Measurements from ENCODE around the gene SCN3A. TPM values are rescaled to one million over a fixed set of nuclear protein-coding genes. Genes with fewer than 3 reads are reported as not detected.

Gene SCN3A
- polyA plus RNA-seq, 1 donor from 2014 or later, result 161 TPM

DNA sequence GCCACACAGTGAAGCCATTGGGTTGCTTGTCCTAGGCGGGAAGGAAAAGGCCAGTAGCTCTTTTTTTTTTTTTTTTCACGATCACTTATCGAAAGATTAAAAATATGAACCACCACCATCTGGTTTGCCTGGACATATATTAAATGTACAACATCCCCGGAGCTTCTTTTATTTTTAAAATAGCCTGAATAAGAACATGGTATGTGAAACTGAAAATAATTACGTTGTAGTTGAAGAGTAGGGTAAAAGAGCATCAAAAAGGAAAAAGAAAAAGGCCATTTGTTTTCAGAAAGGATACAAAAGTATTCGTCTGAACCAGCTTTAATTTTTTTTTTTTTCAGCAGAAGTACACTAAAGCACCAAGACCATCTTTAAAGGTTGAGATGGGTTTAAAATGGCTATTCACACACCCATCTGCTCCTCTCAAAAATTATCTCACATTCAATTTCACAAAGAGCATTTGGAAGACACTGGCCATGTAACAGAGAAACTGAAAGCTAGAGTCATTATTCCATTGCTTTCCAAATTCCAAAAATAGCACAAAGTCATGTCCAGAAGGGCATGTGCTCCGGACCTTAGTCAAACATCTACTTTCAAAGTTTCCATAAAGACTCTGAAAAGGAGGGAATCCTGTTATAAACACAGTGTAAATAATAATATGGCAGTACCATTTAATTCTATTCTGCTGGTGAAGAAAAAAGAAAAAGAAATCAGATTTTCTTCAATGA, 82.9 kb downstream of the SCN3A start:
- TF ChIP-seq MXI1 (conservative IDR thresholded peaks at IDR 0.05; ENCODE audit: poor library complexity, severe bottlenecking) (no peak), SMC3 (conservative IDR thresholded peaks at IDR 0.05; ENCODE audit: poor library complexity) (no peak), POLR2AphosphoS5 (IDR thresholded peaks at IDR 0.05) (no peak), TAF1 (IDR thresholded peaks at IDR 0.05; ENCODE audit: low read depth) (no peak), EZH2 (IDR thresholded peaks at IDR 0.05; ENCODE audit: borderline replicate concordance, insufficient read depth, low read length, poor library complexity, severe bottlenecking) (no peak), RAD21 (conservative IDR thresholded peaks at IDR 0.05) (no peak), EP300 (conservative IDR thresholded peaks at IDR 0.05; ENCODE audit: poor library complexity, severe bottlenecking) (no peak)
- TF ChIP-seq, protein P1, sequence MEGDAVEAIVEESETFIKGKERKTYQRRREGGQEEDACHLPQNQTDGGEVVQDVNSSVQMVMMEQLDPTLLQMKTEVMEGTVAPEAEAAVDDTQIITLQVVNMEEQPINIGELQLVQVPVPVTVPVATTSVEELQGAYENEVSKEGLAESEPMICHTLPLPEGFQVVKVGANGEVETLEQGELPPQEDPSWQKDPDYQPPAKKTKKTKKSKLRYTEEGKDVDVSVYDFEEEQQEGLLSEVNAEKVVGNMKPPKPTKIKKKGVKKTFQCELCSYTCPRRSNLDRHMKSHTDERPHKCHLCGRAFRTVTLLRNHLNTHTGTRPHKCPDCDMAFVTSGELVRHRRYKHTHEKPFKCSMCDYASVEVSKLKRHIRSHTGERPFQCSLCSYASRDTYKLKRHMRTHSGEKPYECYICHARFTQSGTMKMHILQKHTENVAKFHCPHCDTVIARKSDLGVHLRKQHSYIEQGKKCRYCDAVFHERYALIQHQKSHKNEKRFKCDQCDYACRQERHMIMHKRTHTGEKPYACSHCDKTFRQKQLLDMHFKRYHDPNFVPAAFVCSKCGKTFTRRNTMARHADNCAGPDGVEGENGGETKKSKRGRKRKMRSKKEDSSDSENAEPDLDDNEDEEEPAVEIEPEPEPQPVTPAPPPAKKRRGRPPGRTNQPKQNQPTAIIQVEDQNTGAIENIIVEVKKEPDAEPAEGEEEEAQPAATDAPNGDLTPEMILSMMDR (IDR thresholded peaks at IDR 0.05; ENCODE audit: poor library complexity, severe bottlenecking), result no peak
- TF ChIP-seq, protein P2, sequence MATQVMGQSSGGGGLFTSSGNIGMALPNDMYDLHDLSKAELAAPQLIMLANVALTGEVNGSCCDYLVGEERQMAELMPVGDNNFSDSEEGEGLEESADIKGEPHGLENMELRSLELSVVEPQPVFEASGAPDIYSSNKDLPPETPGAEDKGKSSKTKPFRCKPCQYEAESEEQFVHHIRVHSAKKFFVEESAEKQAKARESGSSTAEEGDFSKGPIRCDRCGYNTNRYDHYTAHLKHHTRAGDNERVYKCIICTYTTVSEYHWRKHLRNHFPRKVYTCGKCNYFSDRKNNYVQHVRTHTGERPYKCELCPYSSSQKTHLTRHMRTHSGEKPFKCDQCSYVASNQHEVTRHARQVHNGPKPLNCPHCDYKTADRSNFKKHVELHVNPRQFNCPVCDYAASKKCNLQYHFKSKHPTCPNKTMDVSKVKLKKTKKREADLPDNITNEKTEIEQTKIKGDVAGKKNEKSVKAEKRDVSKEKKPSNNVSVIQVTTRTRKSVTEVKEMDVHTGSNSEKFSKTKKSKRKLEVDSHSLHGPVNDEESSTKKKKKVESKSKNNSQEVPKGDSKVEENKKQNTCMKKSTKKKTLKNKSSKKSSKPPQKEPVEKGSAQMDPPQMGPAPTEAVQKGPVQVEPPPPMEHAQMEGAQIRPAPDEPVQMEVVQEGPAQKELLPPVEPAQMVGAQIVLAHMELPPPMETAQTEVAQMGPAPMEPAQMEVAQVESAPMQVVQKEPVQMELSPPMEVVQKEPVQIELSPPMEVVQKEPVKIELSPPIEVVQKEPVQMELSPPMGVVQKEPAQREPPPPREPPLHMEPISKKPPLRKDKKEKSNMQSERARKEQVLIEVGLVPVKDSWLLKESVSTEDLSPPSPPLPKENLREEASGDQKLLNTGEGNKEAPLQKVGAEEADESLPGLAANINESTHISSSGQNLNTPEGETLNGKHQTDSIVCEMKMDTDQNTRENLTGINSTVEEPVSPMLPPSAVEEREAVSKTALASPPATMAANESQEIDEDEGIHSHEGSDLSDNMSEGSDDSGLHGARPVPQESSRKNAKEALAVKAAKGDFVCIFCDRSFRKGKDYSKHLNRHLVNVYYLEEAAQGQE (IDR thresholded peaks at IDR 0.05; ENCODE audit: borderline replicate concordance), result no peak
- no peak overlapping the region for H3K4me2 ChIP-seq (ENCODE audit: low read length)
- no peaks in the 10 kb centered on the region for H3K27me3 ChIP-seq (ENCODE audit: insufficient read depth, low read depth, low read length)
- H3K4me3 ChIP-seq (ENCODE audit: low read length), result no peak overlapping the region
- no peak overlapping the region for H3K27ac ChIP-seq (ENCODE audit: low read length)
- no peaks in the 10 kb centered on the region for H3K36me3 ChIP-seq (ENCODE audit: insufficient read depth, low read length)
- H3K79me2 ChIP-seq (replicated peaks; ENCODE audit: insufficient read depth, low read length), result no peaks in the 10 kb centered on the region
- no peaks in the 10 kb centered on the region for H3K9me2 ChIP-seq (ENCODE audit: insufficient read depth, low read length)
- H4K20me1 ChIP-seq (ENCODE audit: insufficient read depth), result no peaks in the 10 kb centered on the region
- no peak overlapping the region for H2AFZ ChIP-seq (ENCODE audit: low read depth, low read length)
- no peaks in the 10 kb centered on the region for H3K9me3 ChIP-seq (ENCODE audit: low read length)
- no peak overlapping the region for H3K9ac ChIP-seq (ENCODE audit: low read length)
- H3F3A ChIP-seq (ENCODE audit: insufficient read depth, low read length, poor library complexity, severe bottlenecking), result no peaks in the 10 kb centered on the region

DNA sequence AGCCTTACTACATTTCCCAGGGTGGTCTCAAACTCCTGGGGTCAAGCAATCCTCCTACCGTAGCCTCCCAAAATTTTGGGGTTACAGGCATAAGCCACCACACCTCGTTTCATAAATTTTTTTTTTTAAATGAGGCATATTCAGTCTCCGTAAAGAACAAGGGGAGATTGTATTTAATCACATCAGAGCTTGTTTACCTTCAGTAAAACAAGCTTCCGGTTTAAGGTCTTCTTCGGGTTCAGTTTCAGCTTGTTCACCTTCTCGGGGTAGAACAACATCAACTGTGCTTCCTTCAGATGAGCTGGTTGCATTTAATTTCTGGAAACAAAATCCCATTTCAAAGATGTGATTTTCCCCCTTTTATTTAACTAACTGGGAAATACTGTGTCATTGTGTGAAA, 88.6 kb downstream of the SCN3A start:
- H4K20me1 ChIP-seq (ENCODE audit: insufficient read depth), result no peaks in the 10 kb centered on the region
- no peak overlapping the region for H3K27ac ChIP-seq (ENCODE audit: low read length)
- TF ChIP-seq MXI1 (conservative IDR thresholded peaks at IDR 0.05; ENCODE audit: poor library complexity, severe bottlenecking) (no peak), POLR2AphosphoS5 (IDR thresholded peaks at IDR 0.05) (no peak), RAD21 (conservative IDR thresholded peaks at IDR 0.05) (no peak), SMC3 (conservative IDR thresholded peaks at IDR 0.05; ENCODE audit: poor library complexity) (no peak), TAF1 (IDR thresholded peaks at IDR 0.05; ENCODE audit: low read depth) (no peak), EZH2 (IDR thresholded peaks at IDR 0.05; ENCODE audit: borderline replicate concordance, insufficient read depth, low read length, poor library complexity, severe bottlenecking) (no peak)
- TF ChIP-seq, protein P2 (IDR thresholded peaks at IDR 0.05; ENCODE audit: borderline replicate concordance), result no peak
- TF ChIP-seq, protein P1 (IDR thresholded peaks at IDR 0.05; ENCODE audit: poor library complexity, severe bottlenecking), result no peak

More for the DNA sequence above, 88.6 kb downstream of the SCN3A start:
- Histone ChIP-seq H3K36me3 (ENCODE audit: insufficient read depth, low read length) (peaks cover 5% of the 10 kb centered on the region), H3K9me2 (ENCODE audit: insufficient read depth, low read length) (no peaks in the 10 kb centered on the region), H2AFZ (ENCODE audit: low read depth, low read length) (no peak overlapping the region), H3K9ac (ENCODE audit: low read length) (no peak overlapping the region), H3K79me2 (replicated peaks; ENCODE audit: insufficient read depth, low read length) (no peaks in the 10 kb centered on the region), H3F3A (ENCODE audit: insufficient read depth, low read length, poor library complexity, severe bottlenecking) (no peaks in the 10 kb centered on the region), H3K4me3 (ENCODE audit: low read length) (no peak overlapping the region), H3K27me3 (ENCODE audit: insufficient read depth, low read depth, low read length) (no peaks in the 10 kb centered on the region), H3K4me2 (ENCODE audit: low read length) (no peak overlapping the region), H3K9me3 (ENCODE audit: low read length) (no peaks in the 10 kb centered on the region)

Measured in neural cell (in vitro differentiated cells).